ENCODE measurements around the gene PPP1R7. TPM values are rescaled to one million over a fixed set of nuclear protein-coding genes. Genes with fewer than 3 reads are reported as not detected.

PPP1R7 gene
- total and polyA plus RNA-seq, 2 experiments from 2014 or later = 44.0 to 98.4 TPM

DNA sequence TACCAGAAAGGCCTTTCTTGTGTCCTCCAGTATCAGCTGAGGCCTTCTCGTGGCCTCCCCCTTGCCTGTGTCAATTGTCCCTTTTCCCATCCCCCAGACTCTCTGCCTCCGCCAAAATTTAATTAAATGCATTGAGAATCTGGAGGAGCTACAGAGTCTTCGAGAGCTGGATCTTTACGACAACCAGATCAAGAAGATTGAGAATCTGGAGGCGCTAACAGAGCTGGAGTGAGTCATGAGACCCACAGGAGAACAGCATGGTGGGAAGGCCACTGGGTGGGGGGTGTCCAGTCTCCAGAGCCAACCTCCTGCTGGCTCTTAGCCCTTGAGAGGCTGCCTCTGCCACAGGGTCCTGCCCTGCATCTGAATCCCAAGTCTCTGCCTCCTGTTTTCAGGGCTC, 8.8 kb downstream of the PPP1R7 start:
- no peaks in the 10 kb centered on the region for H3K4me1 ChIP-seq (ENCODE audit: low read depth)
- no peak overlapping the region for H3K4me3 ChIP-seq
- no peak overlapping the region for H3K27ac ChIP-seq
- DNase-seq (ENCODE audit: low read depth in 1 of 2, low spot score in 1 of 2) = no peak
- H3K9me3 ChIP-seq (ENCODE audit: low read depth) = no peaks in the 10 kb centered on the region
- no peaks in the 10 kb centered on the region for H3K27me3 ChIP-seq
- peaks cover 4% of the 10 kb centered on the region for H3K36me3 ChIP-seq
- TF ChIP-seq CTCF (IDR thresholded peaks at IDR 0.05; ENCODE audit: low read depth, low read length) = no peak

- no peaks in the 10 kb centered on the region for H3K27me3 ChIP-seq
- DNase-seq (ENCODE audit: low read depth in 1 of 2, low spot score in 1 of 2) = no peak
- peaks cover 4% of the 10 kb centered on the region for H3K36me3 ChIP-seq
- no peak overlapping the region for H3K27ac ChIP-seq
- no peak for TF ChIP-seq CTCF (IDR thresholded peaks at IDR 0.05; ENCODE audit: low read depth, low read length)
- no peak overlapping the region for H3K4me3 ChIP-seq
- H3K9me3 ChIP-seq (ENCODE audit: low read depth) = no peaks in the 10 kb centered on the region
- no peaks in the 10 kb centered on the region for H3K4me1 ChIP-seq (ENCODE audit: low read depth)
These were observed 10.1 kb downstream of the PPP1R7 start for GRCh38 chr2:241160318-241160717.

- Histone ChIP-seq H3K4me1 (ENCODE audit: low read depth) (no peaks in the 10 kb centered on the region), H3K9me3 (ENCODE audit: low read depth) (no peaks in the 10 kb centered on the region), H3K27ac (no peak overlapping the region), H3K4me3 (no peak overlapping the region), H3K36me3 (peaks cover 7% of the 10 kb centered on the region), H3K27me3 (no peaks in the 10 kb centered on the region)
- peak in 1 of 2 donors; percentile 91 for DNase-seq (ENCODE audit: low read depth in 1 of 2, low spot score in 1 of 2)
- no peak for TF ChIP-seq CTCF (IDR thresholded peaks at IDR 0.05; ENCODE audit: low read depth, low read length)
These were observed 11.5 kb downstream of the PPP1R7 start for GRCh38 chr2:241161646-241162281.

GRCh38 chr2:241163601-241164118, 13.4 kb downstream of the PPP1R7 start:
- no peak for DNase-seq (ENCODE audit: low read depth in 1 of 2, low spot score in 1 of 2)
- H3K36me3 ChIP-seq = peaks cover 16% of the 10 kb centered on the region
- no peak overlapping the region for H3K27ac ChIP-seq
- H3K4me3 ChIP-seq = no peak overlapping the region
- no peaks in the 10 kb centered on the region for H3K4me1 ChIP-seq (ENCODE audit: low read depth)
- no peaks in the 10 kb centered on the region for H3K27me3 ChIP-seq
- TF ChIP-seq CTCF (IDR thresholded peaks at IDR 0.05; ENCODE audit: low read depth, low read length) = no peak
- H3K9me3 ChIP-seq (ENCODE audit: low read depth) = no peaks in the 10 kb centered on the region

- H3K4me1 ChIP-seq (ENCODE audit: low read depth) = no peaks in the 10 kb centered on the region
- no peaks in the 10 kb centered on the region for H3K27me3 ChIP-seq
- no peaks in the 10 kb centered on the region for H3K9me3 ChIP-seq (ENCODE audit: low read depth)
- peaks cover 12% of the 10 kb centered on the region for H3K36me3 ChIP-seq
- DNase-seq (ENCODE audit: low read depth in 1 of 2, low spot score in 1 of 2) = no peak
- TF ChIP-seq CTCF (IDR thresholded peaks at IDR 0.05; ENCODE audit: low read depth, low read length) = no peak
- no peak overlapping the region for H3K4me3 ChIP-seq
- H3K27ac ChIP-seq = no peak overlapping the region
These were observed 18.1 kb downstream of the PPP1R7 start for GRCh38 chr2:241168366-241168765.

All from cardiac muscle cell (in vitro differentiated cells and primary cell).